HEK293 (cell line): ENCODE measurements around the gene TMIE.

Experiments
- CTCF ChIP-seq: fragments of 450-650 bp; formaldehyde crosslinking; IDR thresholded peaks from 2 replicates; pipeline ENCODE4 v1.5.1; 2016; ENCODE audit warnings: missing biosample characterization, missing genetic modification characterization
- GLI4 ChIP-seq: fragments of 450-650 bp; formaldehyde crosslinking; IDR thresholded peaks from 2 replicates; pipeline ENCODE4 v1.5.1; 2016; ENCODE audit warnings: missing biosample characterization, missing genetic modification characterization
- SALL2 ChIP-seq: fragments of 450-650 bp; formaldehyde crosslinking; IDR thresholded peaks from 2 replicates; pipeline ENCODE4 v1.5.0; 2017; ENCODE audit warnings: missing biosample characterization, mild to moderate bottlenecking, missing genetic modification characterization, borderline replicate concordance
- SP2 ChIP-seq: fragments of 450-650 bp; formaldehyde crosslinking; IDR thresholded peaks from 2 replicates; pipeline ENCODE4 v1.5.1; 2016; ENCODE audit warnings: missing biosample characterization, missing genetic modification characterization
- YY1 ChIP-seq: fragments of 450-650 bp; formaldehyde crosslinking; IDR thresholded peaks from 2 replicates; pipeline ENCODE4 v1.5.1; 2018; ENCODE audit warnings: missing biosample characterization, missing genetic modification characterization
- ZBTB44 ChIP-seq: fragments of 450-650 bp; IDR thresholded peaks from 2 replicates; pipeline ENCODE4 v1.5.1; 2018; ENCODE audit warnings: missing biosample characterization, mild to moderate bottlenecking, missing genetic modification characterization
- ZBTB49 ChIP-seq: fragments of 450-650 bp; formaldehyde crosslinking; IDR thresholded peaks from 2 replicates; pipeline ENCODE4 v1.5.1; 2016; ENCODE audit warnings: missing biosample characterization, missing genetic modification characterization, low read depth
- ZBTB8A ChIP-seq: fragments of 450-650 bp; formaldehyde crosslinking; IDR thresholded peaks from 2 replicates; pipeline ENCODE4 v1.5.1; 2016; ENCODE audit warnings: missing biosample characterization, missing genetic modification characterization
- ZEB2 ChIP-seq: fragments of 450-650 bp; formaldehyde crosslinking; IDR thresholded peaks from 2 replicates; pipeline ENCODE4 v1.5.1; 2016; ENCODE audit warnings: missing biosample characterization, missing genetic modification characterization
- ZNF23 ChIP-seq: fragments of 450-650 bp; formaldehyde crosslinking; IDR thresholded peaks from 2 replicates; pipeline ENCODE4 v1.5.1; 2016; ENCODE audit warnings: missing biosample characterization, missing genetic modification characterization, borderline replicate concordance
- ZNF311 ChIP-seq: fragments of 450-650 bp; formaldehyde crosslinking; IDR thresholded peaks from 2 replicates; pipeline ENCODE4 v1.5.1; 2017; ENCODE audit warnings: missing biosample characterization, missing genetic modification characterization, borderline replicate concordance
- ZNF830 ChIP-seq: fragments of 450-650 bp; IDR thresholded peaks from 2 replicates; pipeline ENCODE4 v1.5.0; 2018; ENCODE audit warnings: missing biosample characterization, missing genetic modification characterization, low read depth, mild to moderate bottlenecking, moderate library complexity
- TF ChIP-seq, protein P1 (sequence below): fragments of 450-650 bp; formaldehyde crosslinking; conservative IDR thresholded peaks from 2 replicates; pipeline ENCODE4 v1.5.1; 2016; ENCODE audit warnings: low read depth, missing biosample characterization, missing genetic modification characterization
- TF ChIP-seq, protein P2 (sequence below): fragments of 450-650 bp; formaldehyde crosslinking; IDR thresholded peaks from 2 replicates; pipeline ENCODE4 v1.5.1; 2016; ENCODE audit warnings: missing biosample characterization, missing genetic modification characterization

DNA sequence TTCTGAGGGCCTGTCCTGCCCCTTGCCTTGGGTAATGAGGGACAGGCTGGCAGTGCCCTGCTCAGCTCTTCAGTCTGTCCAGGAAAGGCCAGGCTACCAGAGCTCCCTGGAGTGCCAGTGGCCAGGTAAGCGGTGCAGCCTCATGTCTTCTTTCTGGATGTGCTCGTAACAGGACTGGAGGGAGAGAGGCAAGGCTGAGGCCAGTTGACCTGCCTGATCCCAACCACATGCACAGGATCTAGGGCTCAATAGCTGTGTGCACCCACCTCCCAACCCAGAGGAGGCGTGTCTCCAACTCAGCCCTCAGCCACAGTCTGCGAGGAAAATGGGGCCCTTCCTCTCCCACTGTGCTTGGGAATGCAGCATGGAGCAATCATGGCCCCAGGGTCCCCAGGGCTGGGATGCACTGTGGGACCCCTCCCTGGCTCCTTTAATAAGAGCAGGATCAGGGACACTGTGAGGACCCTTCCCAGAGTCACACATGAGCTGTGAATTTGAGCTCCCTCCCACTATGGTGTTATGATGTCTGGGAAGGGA is 30.2 kb upstream of the TMIE start:
- TF ChIP-seq ZBTB8A (tag by site-specific recombination) (no peak), CTCF (tag by site-specific recombination) (no peak), ZEB2 (tag by site-specific recombination) (no peak), YY1 (no peak), GLI4 (tag by site-specific recombination) (no peak), ZNF23 (no peak), SP2 (no peak), SALL2 (no peak), ZBTB44 (tag by site-specific recombination) (no peak), ZNF311 (no peak), ZBTB49 (tag by site-specific recombination) (no peak), ZNF830 (tag by site-specific recombination) (no peak)
- TF ChIP-seq, protein P1, sequence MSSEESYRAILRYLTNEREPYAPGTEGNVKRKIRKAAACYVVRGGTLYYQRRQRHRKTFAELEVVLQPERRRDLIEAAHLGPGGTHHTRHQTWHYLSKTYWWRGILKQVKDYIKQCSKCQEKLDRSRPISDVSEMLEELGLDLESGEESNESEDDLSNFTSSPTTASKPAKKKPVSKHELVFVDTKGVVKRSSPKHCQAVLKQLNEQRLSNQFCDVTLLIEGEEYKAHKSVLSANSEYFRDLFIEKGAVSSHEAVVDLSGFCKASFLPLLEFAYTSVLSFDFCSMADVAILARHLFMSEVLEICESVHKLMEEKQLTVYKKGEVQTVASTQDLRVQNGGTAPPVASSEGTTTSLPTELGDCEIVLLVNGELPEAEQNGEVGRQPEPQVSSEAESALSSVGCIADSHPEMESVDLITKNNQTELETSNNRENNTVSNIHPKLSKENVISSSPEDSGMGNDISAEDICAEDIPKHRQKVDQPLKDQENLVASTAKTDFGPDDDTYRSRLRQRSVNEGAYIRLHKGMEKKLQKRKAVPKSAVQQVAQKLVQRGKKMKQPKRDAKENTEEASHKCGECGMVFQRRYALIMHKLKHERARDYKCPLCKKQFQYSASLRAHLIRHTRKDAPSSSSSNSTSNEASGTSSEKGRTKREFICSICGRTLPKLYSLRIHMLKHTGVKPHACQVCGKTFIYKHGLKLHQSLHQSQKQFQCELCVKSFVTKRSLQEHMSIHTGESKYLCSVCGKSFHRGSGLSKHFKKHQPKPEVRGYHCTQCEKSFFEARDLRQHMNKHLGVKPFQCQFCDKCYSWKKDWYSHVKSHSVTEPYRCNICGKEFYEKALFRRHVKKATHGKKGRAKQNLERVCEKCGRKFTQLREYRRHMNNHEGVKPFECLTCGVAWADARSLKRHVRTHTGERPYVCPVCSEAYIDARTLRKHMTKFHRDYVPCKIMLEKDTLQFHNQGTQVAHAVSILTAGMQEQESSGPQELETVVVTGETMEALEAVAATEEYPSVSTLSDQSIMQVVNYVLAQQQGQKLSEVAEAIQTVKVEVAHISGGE (tag by site-specific recombination) = no peak
- TF ChIP-seq, protein P2, sequence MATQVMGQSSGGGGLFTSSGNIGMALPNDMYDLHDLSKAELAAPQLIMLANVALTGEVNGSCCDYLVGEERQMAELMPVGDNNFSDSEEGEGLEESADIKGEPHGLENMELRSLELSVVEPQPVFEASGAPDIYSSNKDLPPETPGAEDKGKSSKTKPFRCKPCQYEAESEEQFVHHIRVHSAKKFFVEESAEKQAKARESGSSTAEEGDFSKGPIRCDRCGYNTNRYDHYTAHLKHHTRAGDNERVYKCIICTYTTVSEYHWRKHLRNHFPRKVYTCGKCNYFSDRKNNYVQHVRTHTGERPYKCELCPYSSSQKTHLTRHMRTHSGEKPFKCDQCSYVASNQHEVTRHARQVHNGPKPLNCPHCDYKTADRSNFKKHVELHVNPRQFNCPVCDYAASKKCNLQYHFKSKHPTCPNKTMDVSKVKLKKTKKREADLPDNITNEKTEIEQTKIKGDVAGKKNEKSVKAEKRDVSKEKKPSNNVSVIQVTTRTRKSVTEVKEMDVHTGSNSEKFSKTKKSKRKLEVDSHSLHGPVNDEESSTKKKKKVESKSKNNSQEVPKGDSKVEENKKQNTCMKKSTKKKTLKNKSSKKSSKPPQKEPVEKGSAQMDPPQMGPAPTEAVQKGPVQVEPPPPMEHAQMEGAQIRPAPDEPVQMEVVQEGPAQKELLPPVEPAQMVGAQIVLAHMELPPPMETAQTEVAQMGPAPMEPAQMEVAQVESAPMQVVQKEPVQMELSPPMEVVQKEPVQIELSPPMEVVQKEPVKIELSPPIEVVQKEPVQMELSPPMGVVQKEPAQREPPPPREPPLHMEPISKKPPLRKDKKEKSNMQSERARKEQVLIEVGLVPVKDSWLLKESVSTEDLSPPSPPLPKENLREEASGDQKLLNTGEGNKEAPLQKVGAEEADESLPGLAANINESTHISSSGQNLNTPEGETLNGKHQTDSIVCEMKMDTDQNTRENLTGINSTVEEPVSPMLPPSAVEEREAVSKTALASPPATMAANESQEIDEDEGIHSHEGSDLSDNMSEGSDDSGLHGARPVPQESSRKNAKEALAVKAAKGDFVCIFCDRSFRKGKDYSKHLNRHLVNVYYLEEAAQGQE (tag by site-specific recombination) = no peak
